Inferior parietal cortex (tissue), 1 donor: ENCODE results near the gene HS2ST1.
A peak's percentile ranks its signal among the peaks of the same experiment; 100 is the strongest.
"Not testable (repeated sequence)": the region's sequence is repeated elsewhere in the genome, so short reads cannot be mapped to it uniquely, and the experiment has no call there.

Source experiments
- DNase-seq: peaks from one replicate; pipeline ENCODE4 v3.0.0-alpha.2; 2016; ENCODE audit errors: extremely low spot score

The HS2ST1 gene

DNA sequence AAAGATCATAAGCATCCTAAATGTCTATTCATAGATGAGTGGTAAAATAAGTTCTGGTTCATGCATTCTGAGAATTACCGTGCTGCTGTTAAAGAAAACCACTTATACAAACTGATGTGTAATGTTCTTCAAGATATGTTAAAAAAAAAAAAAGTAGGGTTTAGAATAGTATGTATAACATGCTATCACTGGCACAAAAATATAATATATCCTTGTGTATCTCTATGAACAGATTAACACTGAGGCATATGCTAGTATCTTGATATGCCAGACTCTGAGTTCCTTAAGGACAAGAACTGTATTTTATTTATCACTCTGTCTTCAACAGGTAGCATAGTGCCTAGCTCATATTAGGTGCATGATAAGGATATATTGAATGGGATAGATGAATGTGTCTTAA, 108.9 kb downstream of the HS2ST1 start:
- no peak for DNase-seq

DNA sequence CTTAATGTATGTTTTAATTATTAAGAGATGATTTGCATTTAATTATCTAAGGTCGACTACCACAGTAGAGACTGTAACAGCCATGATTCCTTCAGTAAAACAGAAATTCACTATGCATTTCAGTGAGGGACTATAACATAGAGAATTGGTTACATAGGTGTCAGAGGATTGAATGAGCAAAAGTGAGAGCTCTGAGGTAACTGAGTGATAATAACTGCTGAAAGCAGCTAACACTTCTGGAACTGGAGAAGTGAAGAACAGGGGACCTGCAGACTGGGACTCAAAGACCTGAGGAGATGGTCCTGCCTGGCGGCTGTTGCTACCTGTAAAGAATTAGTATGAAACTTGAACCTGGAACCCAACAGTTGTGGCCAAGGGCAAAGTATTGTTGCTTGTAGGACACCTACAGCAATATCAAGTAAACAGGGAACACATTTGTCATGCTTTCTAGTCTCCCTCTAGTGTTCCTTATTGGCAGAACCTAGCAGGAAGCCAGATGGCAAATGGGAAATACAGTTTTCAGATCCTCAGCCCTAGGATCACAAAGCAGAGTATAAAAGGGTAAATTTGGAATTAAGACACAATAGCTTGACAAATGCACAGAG, 110.6 kb downstream of the HS2ST1 start:
- DNase-seq = peak; percentile 45

DNA sequence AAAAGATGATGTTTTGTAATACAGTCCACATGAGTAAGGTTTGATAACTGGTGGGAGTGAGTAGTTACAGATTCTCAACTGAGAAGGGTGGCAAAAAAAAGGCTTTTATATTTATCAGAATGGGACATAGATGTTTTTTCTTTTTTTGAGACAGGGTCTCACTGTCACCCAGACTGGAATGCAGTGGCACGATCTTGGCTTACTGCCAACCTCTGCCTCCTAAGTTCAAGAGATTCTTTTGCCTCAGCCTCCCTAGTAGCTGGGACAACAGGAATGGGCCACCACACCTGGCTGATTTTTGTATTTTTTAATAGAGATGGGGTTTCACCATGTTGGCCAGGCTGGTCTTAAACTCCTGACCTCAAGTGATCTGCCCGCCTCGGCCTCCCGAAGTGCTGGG, 113.1 kb downstream of the HS2ST1 start:
- DNase-seq = not testable (repeated sequence)

DNA sequence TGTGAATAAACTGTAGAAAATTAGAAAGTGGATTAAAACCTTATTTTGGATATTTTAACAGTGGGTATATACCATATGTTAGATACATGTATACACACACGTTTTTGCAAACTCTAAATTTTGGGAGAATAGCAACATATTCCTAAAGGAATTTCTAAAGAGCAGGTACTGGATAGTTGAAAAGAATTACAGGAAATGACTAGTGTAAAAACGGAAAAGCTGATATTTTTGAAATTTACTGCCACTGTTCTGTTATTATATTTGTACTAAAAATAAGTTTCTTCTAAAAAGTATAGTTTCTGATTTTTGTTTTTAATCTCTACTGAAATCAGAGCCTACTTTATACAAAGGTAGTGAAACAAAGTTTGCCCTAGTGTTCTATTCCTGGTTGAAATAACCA, 114.1 kb downstream of the HS2ST1 start:
- no peak for DNase-seq

DNA sequence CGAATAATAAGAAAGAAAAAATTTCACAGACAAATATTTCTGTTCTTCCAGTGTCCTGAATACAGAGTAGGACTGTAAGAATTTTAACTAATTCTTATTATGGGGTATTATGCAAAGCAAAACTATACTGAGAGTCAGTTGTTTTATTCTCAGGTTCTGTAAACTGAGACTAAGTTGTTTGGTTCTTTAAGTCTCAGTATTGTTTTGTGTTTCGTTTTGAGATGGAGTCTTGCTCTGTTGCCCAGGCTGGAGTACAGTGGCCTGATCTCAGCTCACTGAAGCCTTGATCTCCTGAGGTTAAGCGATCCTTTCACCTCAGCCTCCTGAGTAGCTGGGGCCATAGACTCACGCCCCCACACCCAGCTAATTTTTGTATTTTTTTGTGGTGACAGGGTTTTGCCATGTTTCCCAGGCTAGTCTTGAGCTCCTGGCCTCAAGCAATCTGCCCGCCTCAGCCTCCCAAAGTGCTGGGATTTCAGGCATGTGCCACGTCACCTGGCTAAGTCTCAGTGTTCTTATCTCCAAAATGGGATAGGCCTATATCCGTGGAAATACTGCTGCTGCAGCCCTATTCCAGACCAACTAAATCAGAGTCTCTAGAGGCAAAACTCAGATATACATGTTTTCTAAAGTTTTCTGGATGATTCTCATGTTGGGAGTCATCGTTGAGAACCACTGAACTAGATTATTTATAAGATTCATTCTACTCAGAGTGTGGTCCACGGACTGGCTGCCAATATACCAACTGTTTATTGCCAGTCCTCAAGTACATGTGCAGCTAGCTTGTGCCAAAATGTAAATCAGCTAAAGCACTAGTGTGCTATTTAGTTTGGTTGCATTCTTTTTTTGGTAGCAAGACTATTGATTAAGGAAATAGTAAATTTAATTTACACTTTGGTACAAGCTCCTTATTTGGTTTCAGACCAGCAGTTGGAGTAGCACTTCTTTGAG, 116.6 kb downstream of the HS2ST1 start:
- no peak for DNase-seq

DNA sequence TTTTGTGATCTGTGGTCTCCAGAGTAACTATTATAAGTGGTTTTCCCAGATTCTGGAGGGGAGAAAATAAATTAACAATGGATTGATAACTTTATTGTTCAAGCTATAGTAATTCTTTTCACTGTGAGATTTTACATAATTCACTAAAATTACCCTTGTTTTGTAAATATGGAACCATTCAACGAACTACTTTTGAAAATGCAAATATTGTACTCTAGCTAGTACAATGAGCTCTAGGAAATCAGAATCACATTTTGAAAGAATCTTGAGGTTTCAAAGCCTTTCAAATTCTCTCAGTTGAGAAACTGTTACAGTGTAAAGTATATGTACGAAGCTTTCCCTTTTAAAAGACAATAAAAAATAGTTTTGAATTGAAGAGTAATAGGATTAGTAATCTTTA, 119.9 kb downstream of the HS2ST1 start:
- DNase-seq = no peak

DNA sequence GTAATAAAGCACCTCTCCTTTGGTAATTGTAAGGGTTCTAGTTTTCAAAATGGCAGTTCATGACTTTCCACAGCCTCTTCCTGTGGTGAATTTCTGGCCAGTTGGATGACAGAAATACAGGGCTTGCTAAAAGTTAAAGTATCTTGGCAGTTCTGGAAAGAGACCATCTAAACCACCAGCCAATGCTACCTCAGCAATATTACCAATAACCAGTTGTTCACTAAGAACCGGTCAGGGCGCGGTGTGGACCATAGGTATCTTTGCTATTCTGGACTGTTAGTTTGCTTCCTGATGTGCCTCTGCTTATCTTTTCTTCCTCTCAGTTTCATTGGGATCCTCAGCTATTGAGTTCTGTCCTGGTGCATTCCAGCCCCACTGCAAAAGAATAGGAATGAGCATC, 124.7 kb downstream of the HS2ST1 start:
- DNase-seq = no peak

DNA sequence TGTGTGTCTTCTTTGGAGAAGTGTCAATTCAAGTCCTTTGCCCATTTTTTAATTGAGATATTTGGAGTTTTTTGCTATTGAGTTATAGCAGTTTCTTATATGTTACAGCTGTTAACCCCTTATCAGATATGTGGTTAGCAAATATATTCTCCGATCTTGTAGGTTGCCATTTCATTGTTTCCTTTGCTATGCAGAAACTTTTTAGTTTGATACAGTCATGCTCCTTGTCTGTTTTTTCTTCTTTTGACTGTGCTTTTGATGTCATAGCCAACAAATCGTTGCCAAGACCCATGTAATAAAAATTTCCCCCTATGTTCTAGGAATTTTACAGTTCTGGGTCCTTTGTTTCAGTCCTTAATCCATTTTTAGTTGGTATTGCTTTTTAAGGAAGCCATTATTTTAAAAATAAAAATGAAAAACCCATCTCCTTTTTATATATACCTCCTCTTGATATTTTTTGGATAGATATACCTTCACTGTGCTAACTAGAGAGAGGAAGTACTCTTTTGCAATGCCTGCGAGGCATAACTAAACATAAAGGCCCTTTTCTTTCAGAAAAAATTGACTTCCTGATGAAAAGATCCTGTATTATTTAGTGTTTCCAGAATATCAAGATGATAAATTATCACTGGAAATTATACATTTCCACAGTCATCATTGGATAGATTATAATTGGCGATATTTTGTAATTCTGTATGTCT, 127.8 kb downstream of the HS2ST1 start:
- no peak for DNase-seq

DNA sequence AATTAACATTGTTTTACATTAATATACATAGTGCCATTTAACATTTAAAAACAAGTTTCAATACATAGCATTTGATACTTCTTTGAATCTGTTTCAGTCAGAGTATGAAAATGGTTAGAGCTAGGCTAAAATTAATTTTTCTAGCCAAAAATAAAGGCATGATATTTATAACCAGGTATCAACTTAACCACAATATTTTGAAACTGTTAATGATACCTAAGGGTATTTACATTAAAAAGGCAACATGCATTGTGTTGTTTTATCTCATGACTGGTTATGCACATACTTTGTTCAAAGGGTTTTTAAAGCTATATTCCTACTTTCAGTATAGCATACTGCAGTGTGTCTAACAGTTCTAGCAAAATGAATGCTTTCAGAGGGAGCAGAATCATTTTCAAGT, 130.0 kb downstream of the HS2ST1 start:
- no peak for DNase-seq

DNA sequence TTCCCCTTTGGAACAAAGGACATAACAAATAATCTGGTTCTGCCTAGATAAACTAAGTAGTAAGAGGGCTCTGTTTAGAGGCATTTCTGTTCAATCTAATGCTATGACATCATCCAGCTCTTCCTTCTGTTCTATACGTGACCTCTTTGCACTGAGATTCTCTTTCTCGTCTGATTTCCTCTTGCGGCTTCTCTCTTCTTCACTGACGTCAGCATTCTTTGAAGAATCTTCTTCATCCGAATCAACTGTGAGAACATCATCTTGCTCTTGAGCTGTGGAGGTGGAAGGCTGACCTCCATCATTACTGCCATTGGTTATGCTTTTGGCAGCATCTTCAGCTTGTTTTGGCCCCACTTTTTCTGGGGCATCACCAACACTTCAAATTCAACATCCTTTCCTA, 130.4 kb downstream of the HS2ST1 start:
- DNase-seq = no peak

DNA sequence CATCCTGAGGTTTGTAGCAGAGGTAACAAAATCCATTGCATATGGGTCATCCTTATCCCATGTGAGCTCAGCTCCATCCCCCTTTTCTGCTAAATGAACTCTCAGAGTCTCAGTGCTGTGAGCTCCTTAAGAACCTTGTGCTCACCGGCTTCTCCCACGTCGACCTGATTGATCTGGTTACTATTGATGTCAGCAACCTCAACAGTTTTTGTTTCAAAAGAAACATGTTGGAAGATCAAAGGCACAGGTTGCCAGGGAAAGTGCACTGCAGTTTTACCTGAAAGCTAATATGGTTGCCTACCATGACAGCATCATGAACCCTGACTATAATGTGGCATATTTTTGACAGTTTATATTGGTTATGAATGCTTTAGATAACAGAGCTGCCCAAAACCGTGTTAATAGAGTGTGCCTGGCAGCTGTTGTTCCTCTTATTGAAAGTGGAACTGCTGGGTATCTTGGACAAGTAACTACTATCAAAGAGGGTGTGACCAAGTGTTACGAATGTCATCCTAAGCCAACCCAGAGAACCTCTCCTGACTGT, 131.4 kb downstream of the HS2ST1 start:
- DNase-seq = no peak

DNA sequence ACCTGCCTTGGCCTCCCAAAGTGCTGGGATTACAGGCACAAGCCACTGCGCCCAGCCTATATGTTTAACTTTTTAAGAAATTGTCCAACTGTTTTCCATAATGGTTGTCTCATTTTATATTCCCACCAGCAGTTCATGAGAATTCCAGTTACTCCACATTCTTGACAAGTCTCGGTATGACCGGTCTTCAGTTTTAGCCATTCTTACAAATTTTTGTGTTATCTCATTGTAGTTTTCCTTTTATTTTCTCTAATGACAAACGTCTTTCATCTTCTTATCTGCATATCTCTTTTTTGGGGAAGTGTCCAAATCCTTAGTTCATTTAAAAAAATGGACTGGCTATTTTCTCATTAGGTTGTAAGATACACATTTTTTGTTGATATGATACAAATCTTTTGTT, 132.5 kb downstream of the HS2ST1 start:
- DNase-seq = no peak

DNA sequence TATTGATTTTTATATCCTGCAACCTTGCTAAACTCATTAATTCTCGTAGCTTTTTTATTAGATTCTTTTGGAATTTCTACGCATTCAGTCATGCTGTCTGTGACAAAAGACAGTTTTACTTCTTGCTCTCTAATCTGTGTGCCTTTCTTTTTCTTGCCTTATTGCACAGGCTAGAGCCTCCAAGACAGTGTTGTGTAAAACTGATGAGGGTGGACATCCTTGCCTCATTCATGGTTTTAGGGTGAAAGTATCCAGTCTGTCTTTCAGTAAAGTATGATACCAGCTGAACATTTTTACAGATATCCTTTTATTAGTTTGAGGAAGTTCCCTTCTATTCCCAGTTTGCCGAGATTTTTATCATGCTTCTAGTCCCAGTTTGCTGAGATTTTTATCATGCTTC, 133.8 kb downstream of the HS2ST1 start:
- no peak for DNase-seq

DNA sequence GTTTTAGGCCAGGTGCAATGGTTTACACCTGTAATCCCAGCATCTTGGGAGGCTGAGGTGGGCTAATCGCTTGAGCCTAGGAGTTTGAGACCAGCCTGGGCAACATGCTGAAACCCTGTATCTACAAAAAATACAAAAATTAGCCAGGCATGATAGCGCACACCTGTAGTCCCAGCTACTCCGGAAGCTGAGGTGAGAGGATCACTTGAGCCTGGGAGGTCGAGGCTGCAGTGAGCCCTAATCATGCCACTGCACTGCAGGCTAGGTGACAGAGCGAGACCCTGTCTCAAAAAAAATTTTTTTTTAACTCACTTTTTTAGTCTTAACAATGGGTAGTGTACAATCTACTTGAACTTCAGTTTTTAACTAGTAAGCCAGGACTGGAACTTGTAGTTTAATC, 137.5 kb downstream of the HS2ST1 start:
- no peak for DNase-seq

DNA sequence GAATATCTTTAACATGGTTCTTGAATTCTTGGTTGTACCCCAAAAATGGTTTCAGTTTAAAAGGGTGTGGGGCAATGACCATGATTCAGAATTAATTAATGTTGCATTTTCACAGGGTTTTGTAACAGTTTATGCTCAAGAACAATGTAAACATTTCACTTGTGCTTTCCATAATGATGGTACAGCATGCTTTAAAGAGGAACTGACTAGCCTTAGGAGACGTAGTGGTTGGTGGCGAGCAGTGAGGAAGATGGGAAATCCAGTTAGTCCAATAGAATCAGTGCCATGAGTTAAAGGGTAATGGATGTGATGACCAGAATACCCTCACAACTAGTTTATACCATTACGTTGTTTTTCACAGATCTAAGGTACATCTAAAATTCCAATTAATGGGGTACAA, 138.0 kb downstream of the HS2ST1 start:
- no peak for DNase-seq

DNA sequence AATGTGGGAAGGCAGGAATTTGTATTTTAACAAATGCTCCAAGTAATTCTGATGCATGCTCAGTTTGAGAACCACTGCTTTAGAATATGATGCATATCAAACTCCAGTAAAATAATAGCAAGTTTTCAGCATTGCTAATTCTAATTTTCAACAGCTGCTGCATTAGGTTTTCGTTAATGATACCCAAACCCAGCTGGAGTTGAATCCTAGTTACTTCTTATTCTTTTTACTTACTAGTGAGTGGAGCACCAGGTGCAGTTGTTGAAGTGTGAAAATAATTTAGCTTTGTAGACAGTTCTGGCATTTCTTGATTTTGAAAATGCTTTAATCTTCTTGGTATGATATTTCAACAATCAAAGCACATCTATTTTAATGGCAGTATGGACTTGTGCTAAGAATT, 138.5 kb downstream of the HS2ST1 start:
- DNase-seq = no peak

DNA sequence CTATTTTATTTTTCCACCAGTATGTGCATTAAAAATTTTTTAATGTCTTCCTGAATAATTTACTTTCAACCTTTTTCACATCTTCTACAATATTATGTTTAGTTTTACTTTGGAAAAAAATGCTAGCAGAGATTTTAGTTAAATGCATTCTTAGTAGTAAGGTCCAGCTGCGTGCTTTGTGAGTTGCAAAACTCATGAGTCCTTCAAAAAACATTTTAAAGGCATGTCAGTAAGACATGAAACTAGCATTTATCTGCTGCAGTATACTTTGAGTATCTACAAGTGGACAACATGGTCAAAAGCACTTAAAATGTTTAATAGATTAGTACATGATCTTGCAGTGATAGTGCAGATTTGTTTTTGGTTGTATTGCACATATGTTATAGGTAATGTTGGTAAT, 139.0 kb downstream of the HS2ST1 start:
- DNase-seq = no peak

DNA sequence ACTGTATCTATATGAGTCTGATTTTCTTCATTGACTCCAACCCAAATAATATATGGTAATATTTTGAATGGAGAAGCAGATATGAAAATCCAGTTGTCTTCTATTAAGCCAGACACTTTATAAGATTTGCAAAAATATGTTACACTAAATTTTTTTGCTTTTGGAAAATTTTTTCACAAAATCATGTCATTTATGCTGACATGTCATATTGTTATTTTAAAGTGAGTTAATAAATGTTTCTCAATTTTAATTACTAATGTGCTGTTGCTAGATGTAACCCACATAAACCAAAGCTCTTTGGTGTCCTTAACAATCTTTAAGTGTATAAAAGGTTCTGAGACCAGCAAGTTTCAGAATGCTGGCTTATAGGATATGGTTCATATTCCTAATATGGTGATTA, 142.5 kb downstream of the HS2ST1 start:
- no peak for DNase-seq

DNA sequence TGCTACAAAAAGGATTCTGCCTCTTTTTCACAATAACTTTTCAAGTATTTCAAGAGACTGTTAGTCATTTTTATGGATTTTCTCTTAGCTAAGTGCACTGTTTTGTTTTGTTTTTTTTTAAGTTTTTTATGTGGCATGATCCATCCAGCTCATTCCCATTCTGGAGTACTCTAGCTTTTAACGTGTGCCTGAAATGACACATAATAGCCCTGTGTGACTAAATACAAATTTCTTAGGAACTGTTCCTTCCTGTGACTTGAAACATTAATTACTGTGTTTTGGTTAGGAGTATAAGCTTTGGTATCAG, 143.9 kb downstream of the HS2ST1 start:
- DNase-seq = no peak

DNA sequence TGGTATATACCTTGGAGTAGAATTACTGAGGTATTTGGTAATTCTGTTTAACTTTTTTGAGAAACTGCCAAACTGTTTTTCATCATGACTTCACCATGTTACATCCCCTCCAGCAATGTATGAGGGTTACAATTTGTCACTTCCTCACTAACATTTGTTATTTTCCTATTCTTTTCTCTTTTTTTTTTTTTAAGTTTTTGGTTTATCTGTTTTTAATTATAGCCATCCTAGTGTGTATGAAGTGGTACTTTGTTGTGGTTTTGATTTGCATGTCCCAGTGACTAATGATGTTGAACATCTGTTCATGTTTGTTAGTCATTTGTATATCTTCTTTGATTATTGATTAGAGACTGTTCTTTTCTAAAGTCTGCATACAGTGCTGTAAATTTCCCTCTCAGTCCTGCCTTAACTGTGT, 147.3 kb downstream of the HS2ST1 start:
- no peak for DNase-seq

DNA sequence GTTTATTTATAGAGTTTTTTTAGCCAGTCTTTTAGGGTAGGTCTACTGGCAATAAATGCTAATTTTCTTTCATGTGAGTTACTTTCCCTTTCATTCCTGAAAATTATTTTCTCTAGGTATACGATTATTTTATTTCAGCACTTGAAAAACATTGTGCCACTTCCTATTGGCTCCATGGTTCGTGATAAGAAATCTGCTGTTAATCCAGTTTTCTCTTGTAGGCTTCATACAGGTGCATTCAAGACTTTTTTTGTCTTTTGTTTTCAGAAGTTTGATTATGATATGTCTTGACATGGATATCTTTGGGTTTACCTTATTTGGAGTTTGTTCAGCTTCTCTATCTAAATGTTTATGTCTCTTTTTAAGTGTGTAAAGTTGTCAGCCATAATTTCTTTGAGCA, 148.3 kb downstream of the HS2ST1 start:
- DNase-seq = no peak

DNA sequence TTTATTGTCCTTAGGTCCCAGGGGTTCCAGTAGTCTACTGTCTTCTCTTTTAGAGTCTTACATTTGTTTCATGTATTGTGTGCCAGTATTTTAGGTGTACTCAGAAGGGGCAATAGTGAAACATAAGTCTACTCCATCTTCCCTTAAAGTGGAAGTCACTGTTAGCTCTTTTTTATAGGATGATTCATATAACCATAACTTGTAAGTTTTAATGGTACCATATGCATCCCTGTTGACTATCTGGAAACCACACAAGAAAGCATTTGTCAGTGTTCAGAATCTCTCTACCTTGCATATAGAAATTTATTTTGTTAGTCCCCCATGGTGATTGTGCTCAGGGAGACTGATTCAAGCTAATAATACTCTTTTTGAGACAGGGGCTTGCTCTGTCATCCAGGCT, 149.9 kb downstream of the HS2ST1 start:
- DNase-seq = no peak

DNA sequence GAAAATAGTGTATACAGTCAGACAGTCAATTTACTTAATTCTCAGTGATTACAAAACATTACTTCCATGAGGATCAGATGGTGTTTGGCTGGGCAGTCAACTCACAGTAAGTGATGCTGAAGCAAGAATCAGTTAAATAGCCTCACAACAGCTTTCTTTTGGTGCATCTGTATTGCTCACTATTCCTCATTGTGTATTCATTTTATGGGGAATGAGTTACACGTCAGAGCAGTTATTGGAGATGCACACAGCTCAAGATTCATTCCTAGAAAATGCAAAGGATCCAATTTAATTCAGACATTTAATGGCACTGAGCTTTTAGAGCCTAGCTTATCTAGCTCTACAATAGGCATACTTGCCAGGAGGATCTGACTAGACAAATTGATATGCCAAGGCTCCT, 150.6 kb downstream of the HS2ST1 start:
- DNase-seq = no peak
